Kidney epithelial cell (primary cell): Measurements from ENCODE around the gene C1orf53. TPM values are rescaled to one million over a fixed set of nuclear protein-coding genes. Genes with fewer than 3 reads are reported as not detected.

Source experiments
- DNase-seq: peaks from one replicate; pipeline ENCODE4 v3.0.0-alpha.2; 2010; ENCODE audit warnings: low read depth
- H3K27me3 ChIP-seq: 2 replicates; pipeline ENCODE4 v1.6.0; 2011; ENCODE audit warnings: low read length; ENCODE audit not compliant: control insufficient read depth, insufficient read depth
- H3K36me3 ChIP-seq: 2 replicates; pipeline ENCODE4 v1.5.1; 2011; ENCODE audit warnings: low read length; ENCODE audit not compliant: control insufficient read depth, insufficient read depth
- H3K4me3 ChIP-seq: 2 replicates; pipeline ENCODE4 v1.5.1; 2011; ENCODE audit warnings: low read depth, mild to moderate bottlenecking, control low read depth, low read length
- CTCF ChIP-seq: IDR thresholded peaks from 2 replicates; pipeline ENCODE4 v1.5.1; 2011; ENCODE audit warnings: mild to moderate bottlenecking, moderate library complexity, low read length, control low read depth, inconsistent platforms; ENCODE audit not compliant: insufficient read depth, poor library complexity, severe bottlenecking
- total RNA-seq: library from RNA; depleted of rRNA; stranded (reverse); fragments of >200 nt; gene quantifications from 2 replicates; pipeline ENCODE4 v1.2.3, GENCODE V29; 2015

Gene C1orf53
- total RNA-seq, 1 donor from 2014 or later = 8.2 TPM

GRCh38 chr1:197904126-197904787 lies 1.8 kb downstream of the C1orf53 start:
- Histone ChIP-seq H3K36me3 (no peaks in the 10 kb centered on the region), H3K4me3 (no peak overlapping the region), H3K27me3 (peaks cover 27% of the 10 kb centered on the region)
- no peak for TF ChIP-seq CTCF
- no peak for DNase-seq

- peaks cover 43% of the 10 kb centered on the region for H3K27me3 ChIP-seq
- no peak for DNase-seq
These were observed 3.4 kb downstream of the C1orf53 start for GRCh38 chr1:197905699-197906351.

GRCh38 chr1:197907846-197908616 lies 5.6 kb downstream of the C1orf53 start:
- no peaks in the 10 kb centered on the region for H3K36me3 ChIP-seq
- no peak for TF ChIP-seq CTCF
- no peak overlapping the region for H3K4me3 ChIP-seq
- H3K27me3 ChIP-seq = peaks cover 65% of the 10 kb centered on the region
- no peak for DNase-seq

More at GRCh38 chr1:197905699-197906351, 3.4 kb downstream of the C1orf53 start:
- no peak overlapping the region for H3K4me3 ChIP-seq
- TF ChIP-seq CTCF = no peak
- no peaks in the 10 kb centered on the region for H3K36me3 ChIP-seq

- DNase-seq = no peak
- TF ChIP-seq CTCF = no peak
- Histone ChIP-seq H3K36me3 (no peaks in the 10 kb centered on the region), H3K4me3 (no peak overlapping the region), H3K27me3 (peaks cover 72% of the 10 kb centered on the region)
These were observed 6.3 kb downstream of the C1orf53 start for GRCh38 chr1:197908716-197909220.

GRCh38 chr1:197909384-197909783 lies 7.0 kb downstream of the C1orf53 start:
- Histone ChIP-seq H3K4me3 (no peak overlapping the region), H3K27me3 (peaks cover 74% of the 10 kb centered on the region), H3K36me3 (no peaks in the 10 kb centered on the region)
- TF ChIP-seq CTCF = no peak
- DNase-seq = no peak
